Stomach (tissue), 4 donors: ENCODE data around the gene TEX9.

Experiments used
- CTCF ChIP-seq, 7 experiments: fragments of 450-650 bp in 4 of 7; fragments of 200-600 bp in 3 of 7; sonication (generic) in 3 of 7; IDR thresholded peaks; one replicate each; pipeline ENCODE4 v1.5.1; 2016 to 2019; ENCODE audit warnings: antibody characterized with exemption in 7 of 7, control low read depth in 2 of 7, mild to moderate bottlenecking in 1 of 7
- POLR2A ChIP-seq, 4 donors: fragments of 450-650 bp; IDR thresholded peaks; one replicate each; pipeline ENCODE4 v1.6.1; 2016; ENCODE audit warnings: antibody characterized with exemption in 4 of 4, control low read depth in 2 of 4, mild to moderate bottlenecking in 1 of 4, moderate library complexity in 1 of 4

- TF ChIP-seq CTCF (IDR thresholded peaks at IDR 0.05) (no peak), POLR2A (IDR thresholded peaks at IDR 0.05) (no peak)
These were observed 89.6 kb downstream of the TEX9 start for GRCh38 chr15:56454836-56455235.
